ENCODE measurements around the gene YIPF2. TPM values are rescaled to one million over a fixed set of nuclear protein-coding genes. Genes with fewer than 3 reads are reported as not detected.

The YIPF2 gene
- total and polyA plus RNA-seq, 2 experiments from 2014 or later = 57.3 to 114 TPM

GRCh38 chr19:10920781-10921180 is 7.7 kb downstream of the YIPF2 start:
- WGBS, 2 experiments (ENCODE audit: low coverage in 1 of 2, low lambda C conversion rate in 2 of 2, missing lambda C conversion rate in 2 of 2) = 80 to 84% methylated on average over 16 of the region's 16 CpGs
- Histone ChIP-seq H3K27me3 (replicated peaks; ENCODE audit: insufficient read depth) (no peaks in the 10 kb centered on the region), H3F3A (ENCODE audit: insufficient read depth) (no peaks in the 10 kb centered on the region), H3K4me2 (ENCODE audit: unreplicated experiment) (no peak overlapping the region), H3K79me2 (ENCODE audit: insufficient read depth) (0 out of 2 replicates have a peak, but pooled peaks cover 7% of the 10 kb centered on the region), H3K4me3 (no peak overlapping the region), H3K27ac (no peak overlapping the region), H2AFZ (no peak overlapping the region), H3K9me2 (ENCODE audit: insufficient read depth) (no peaks in the 10 kb centered on the region), H3K9ac (no peak overlapping the region), H3K36me3 (ENCODE audit: low read depth) (no peaks in the 10 kb centered on the region), H3K4me1 (ENCODE audit: insufficient read depth) (peaks cover 3% of the 10 kb centered on the region; the same call in 1 of the 2 replicates), H4K20me1 (ENCODE audit: insufficient read depth) (no peaks in the 10 kb centered on the region), H3K9me3 (ENCODE audit: low read depth) (no peaks in the 10 kb centered on the region)
- TF ChIP-seq EZH2 (IDR thresholded peaks at IDR 0.05; ENCODE audit: insufficient read depth, poor library complexity, severe bottlenecking) = no peak
- no peak for TF ChIP-seq EZH2phosphoT487 (IDR thresholded peaks at IDR 0.05; ENCODE audit: insufficient read depth, low read depth)
- in situ Hi-C loops (cut with MboI) = no loop called here
- DNase-seq = no peak

DNA sequence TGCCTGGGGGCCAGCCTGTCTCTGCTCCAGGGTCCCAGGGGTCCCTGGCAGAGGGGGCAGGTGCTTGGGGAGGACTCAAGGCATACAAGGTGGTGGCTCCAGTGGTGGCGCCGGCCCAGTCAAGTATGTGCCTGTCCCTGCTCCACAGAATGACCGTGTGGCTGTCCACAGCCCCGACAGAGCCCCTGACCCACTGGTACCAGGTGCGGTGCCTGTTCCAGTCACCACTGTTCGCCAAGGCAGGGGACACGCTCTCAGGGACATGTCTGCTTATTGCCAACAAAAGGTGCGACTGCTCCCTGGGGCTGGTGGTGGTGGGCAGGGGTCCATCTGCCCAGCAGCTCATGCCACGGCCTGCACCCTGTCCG is 8.2 kb downstream of the YIPF2 start:
- H4K20me1 ChIP-seq (ENCODE audit: insufficient read depth) = no peaks in the 10 kb centered on the region
- H3K4me2 ChIP-seq (ENCODE audit: unreplicated experiment) = no peak overlapping the region
- H3K4me3 ChIP-seq = no peak overlapping the region
- in situ Hi-C loops (cut with MboI) = no loop called here
- H2AFZ ChIP-seq = no peak overlapping the region
- H3K27ac ChIP-seq = no peak overlapping the region
- no peaks in the 10 kb centered on the region for H3K36me3 ChIP-seq (ENCODE audit: low read depth)
- WGBS, 2 experiments (ENCODE audit: low coverage in 1 of 2, low lambda C conversion rate in 2 of 2, missing lambda C conversion rate in 2 of 2) = 93 to 95% methylated on average over 10 of the region's 10 CpGs
- H3K9me2 ChIP-seq (ENCODE audit: insufficient read depth) = no peaks in the 10 kb centered on the region
- DNase-seq = no peak
- H3K4me1 ChIP-seq (ENCODE audit: insufficient read depth) = peaks cover 8% of the 10 kb centered on the region
- no peak for TF ChIP-seq EZH2 (IDR thresholded peaks at IDR 0.05; ENCODE audit: insufficient read depth, poor library complexity, severe bottlenecking)
- TF ChIP-seq EZH2phosphoT487 (IDR thresholded peaks at IDR 0.05; ENCODE audit: insufficient read depth, low read depth) = no peak
- 0 out of 2 replicates have a peak, but pooled peaks cover 7% of the 10 kb centered on the region for H3K79me2 ChIP-seq (ENCODE audit: insufficient read depth)
- no peaks in the 10 kb centered on the region for H3K9me3 ChIP-seq (ENCODE audit: low read depth)
- H3K9ac ChIP-seq = no peak overlapping the region
- no peaks in the 10 kb centered on the region for H3F3A ChIP-seq (ENCODE audit: insufficient read depth)
- no peaks in the 10 kb centered on the region for H3K27me3 ChIP-seq (replicated peaks; ENCODE audit: insufficient read depth)

- no peak for DNase-seq
- Histone ChIP-seq H3K79me2 (ENCODE audit: insufficient read depth) (0 out of 2 replicates have a peak, but pooled peaks cover 7% of the 10 kb centered on the region), H2AFZ (no peak overlapping the region), H3K9ac (no peak overlapping the region), H3K4me2 (ENCODE audit: unreplicated experiment) (no peak overlapping the region), H3K9me2 (ENCODE audit: insufficient read depth) (no peaks in the 10 kb centered on the region), H3K4me1 (ENCODE audit: insufficient read depth) (peaks cover 14% of the 10 kb centered on the region), H3K9me3 (ENCODE audit: low read depth) (no peaks in the 10 kb centered on the region), H3K4me3 (no peak overlapping the region), H3K36me3 (ENCODE audit: low read depth) (no peaks in the 10 kb centered on the region), H3K27me3 (replicated peaks; ENCODE audit: insufficient read depth) (no peaks in the 10 kb centered on the region), H3K27ac (no peak overlapping the region), H3F3A (ENCODE audit: insufficient read depth) (no peaks in the 10 kb centered on the region), H4K20me1 (ENCODE audit: insufficient read depth) (no peaks in the 10 kb centered on the region)
- no peak for TF ChIP-seq EZH2phosphoT487 (IDR thresholded peaks at IDR 0.05; ENCODE audit: insufficient read depth, low read depth)
- TF ChIP-seq EZH2 (IDR thresholded peaks at IDR 0.05; ENCODE audit: insufficient read depth, poor library complexity, severe bottlenecking) = no peak
- WGBS, 2 experiments (ENCODE audit: low coverage in 1 of 2, low lambda C conversion rate in 2 of 2, missing lambda C conversion rate in 2 of 2) = 78 to 81% methylated on average over 26 of the region's 26 CpGs
- in situ Hi-C loops (cut with MboI) = no loop called here
Observed at GRCh38 chr19:10919352-10920287, 8.8 kb downstream of the YIPF2 start.

GRCh38 chr19:10918359-10918758 is 10.1 kb downstream of the YIPF2 start:
- no peak for TF ChIP-seq EZH2phosphoT487 (IDR thresholded peaks at IDR 0.05; ENCODE audit: insufficient read depth, low read depth)
- no peak for TF ChIP-seq EZH2 (IDR thresholded peaks at IDR 0.05; ENCODE audit: insufficient read depth, poor library complexity, severe bottlenecking)
- Histone ChIP-seq H3K36me3 (ENCODE audit: low read depth) (no peaks in the 10 kb centered on the region), H3K9me2 (ENCODE audit: insufficient read depth) (no peaks in the 10 kb centered on the region), H3F3A (ENCODE audit: insufficient read depth) (no peaks in the 10 kb centered on the region), H3K4me3 (no peak overlapping the region), H3K27ac (no peak overlapping the region), H3K9me3 (ENCODE audit: low read depth) (no peaks in the 10 kb centered on the region), H3K4me1 (ENCODE audit: insufficient read depth) (peaks cover 14% of the 10 kb centered on the region), H3K27me3 (replicated peaks; ENCODE audit: insufficient read depth) (no peaks in the 10 kb centered on the region), H3K79me2 (ENCODE audit: insufficient read depth) (no peaks in the 10 kb centered on the region), H3K4me2 (ENCODE audit: unreplicated experiment) (no peak overlapping the region), H2AFZ (no peak overlapping the region), H4K20me1 (ENCODE audit: insufficient read depth) (no peaks in the 10 kb centered on the region), H3K9ac (no peak overlapping the region)
- in situ Hi-C loops (cut with MboI) = no loop called here
- DNase-seq = no peak
- 87 to 92% methylated on average over 11 of the region's 11 CpGs for WGBS, 2 experiments (ENCODE audit: low coverage in 1 of 2, low lambda C conversion rate in 2 of 2, missing lambda C conversion rate in 2 of 2)

Measured in GM23248 (cell line).